Choroid plexus epithelial cell (primary cell): ENCODE results near the gene COX11.
A peak's percentile ranks its signal among the peaks of the same experiment; 100 is the strongest.

ENCODE experiments used
- DNase-seq: peaks from one replicate; pipeline ENCODE4 v3.0.0-alpha.2; 2010; ENCODE audit warnings: low read depth
- H3K4me3 ChIP-seq: 2 replicates; pipeline ENCODE4 v1.5.1; 2011; ENCODE audit warnings: low read depth, mild to moderate bottlenecking, control low read depth, low read length, moderate library complexity
- TF ChIP-seq, protein P1 (sequence below): conservative IDR thresholded peaks from 2 replicates; pipeline ENCODE4 v1.5.1; 2011; ENCODE audit warnings: low read depth, mild to moderate bottlenecking, control low read depth, inconsistent platforms, low read length, moderate library complexity

Gene COX11

DNA sequence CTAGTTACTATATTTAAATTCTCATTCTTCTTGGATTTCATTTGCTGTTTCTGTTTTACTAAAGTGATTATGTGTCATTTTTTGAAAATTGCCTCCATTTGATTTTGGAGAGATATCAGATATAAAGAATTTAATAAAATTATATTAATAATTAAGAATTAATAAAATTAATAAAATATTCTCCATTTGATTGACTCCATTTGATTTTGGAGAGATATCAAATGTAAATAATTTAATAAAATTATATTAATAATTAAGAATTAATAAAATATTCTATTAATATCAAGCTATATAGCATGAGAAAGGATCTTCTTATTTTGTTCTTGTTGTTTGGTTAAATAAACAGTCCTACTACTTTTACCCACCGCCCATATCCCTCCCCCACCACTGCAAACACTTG, 23.1 kb upstream of the COX11 start:
- TF ChIP-seq, protein P1, sequence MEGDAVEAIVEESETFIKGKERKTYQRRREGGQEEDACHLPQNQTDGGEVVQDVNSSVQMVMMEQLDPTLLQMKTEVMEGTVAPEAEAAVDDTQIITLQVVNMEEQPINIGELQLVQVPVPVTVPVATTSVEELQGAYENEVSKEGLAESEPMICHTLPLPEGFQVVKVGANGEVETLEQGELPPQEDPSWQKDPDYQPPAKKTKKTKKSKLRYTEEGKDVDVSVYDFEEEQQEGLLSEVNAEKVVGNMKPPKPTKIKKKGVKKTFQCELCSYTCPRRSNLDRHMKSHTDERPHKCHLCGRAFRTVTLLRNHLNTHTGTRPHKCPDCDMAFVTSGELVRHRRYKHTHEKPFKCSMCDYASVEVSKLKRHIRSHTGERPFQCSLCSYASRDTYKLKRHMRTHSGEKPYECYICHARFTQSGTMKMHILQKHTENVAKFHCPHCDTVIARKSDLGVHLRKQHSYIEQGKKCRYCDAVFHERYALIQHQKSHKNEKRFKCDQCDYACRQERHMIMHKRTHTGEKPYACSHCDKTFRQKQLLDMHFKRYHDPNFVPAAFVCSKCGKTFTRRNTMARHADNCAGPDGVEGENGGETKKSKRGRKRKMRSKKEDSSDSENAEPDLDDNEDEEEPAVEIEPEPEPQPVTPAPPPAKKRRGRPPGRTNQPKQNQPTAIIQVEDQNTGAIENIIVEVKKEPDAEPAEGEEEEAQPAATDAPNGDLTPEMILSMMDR = no peak
- DNase-seq = no peak
- no peak overlapping the region for H3K4me3 ChIP-seq

DNA sequence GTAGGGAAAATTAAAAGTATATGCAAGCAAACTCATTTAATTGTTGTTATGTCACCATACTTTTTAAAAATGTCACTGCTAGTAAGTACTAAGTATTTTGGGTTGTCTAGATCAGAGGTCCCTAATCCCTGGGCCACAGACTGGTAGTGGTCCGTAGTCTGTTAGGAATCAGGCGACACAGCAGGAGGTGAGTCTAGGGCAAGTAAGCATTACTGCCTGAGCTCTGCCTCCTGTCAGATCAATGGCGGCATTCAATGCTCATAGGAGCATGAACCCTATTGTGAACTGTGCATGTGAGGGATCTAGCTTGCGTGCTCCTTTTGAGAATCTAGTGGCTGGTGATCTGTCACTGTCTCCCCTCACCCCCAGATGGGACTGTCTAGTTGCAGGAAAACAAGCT, 21.7 kb upstream of the COX11 start:
- no peak overlapping the region for H3K4me3 ChIP-seq
- no peak for DNase-seq
- TF ChIP-seq, protein P1 = no peak

DNA sequence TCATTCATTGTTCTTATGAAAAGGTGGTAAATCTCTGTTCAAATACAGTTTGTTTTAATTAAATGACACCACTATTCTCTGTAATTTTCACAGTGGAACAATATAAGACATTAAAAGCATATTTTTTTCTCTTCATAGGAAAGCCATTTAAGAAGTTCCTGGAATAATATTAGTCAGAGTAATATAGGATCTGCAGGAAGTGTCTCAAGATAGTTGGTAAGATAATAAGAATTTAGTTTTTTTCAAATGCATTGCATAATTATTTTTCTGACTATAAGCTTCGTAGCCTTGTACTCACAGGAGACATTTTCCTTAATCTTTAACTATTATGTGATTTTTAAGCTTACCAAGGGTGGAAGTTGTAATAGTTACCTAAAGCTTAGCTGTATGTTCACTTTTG, 17.0 kb upstream of the COX11 start:
- TF ChIP-seq, protein P1 = no peak
- DNase-seq = peak; percentile 30
- no peak overlapping the region for H3K4me3 ChIP-seq

DNA sequence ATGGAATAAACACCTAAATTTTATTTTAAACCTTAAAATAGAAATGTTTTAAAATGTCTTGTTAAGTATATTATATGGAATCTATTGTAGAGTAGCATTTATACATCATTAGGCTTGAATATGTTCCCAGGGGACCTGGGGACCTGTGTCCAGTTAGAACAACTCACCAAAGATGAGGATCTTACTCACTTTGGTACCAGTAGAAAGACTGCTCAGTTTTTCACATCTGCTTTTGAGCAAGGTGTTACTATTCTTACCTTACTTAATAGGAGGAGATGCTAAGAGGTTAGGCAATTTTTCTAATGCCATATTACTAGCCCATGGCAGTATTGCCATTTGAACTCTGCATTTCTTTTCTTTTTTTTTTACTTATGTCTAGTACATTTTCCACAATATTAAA, 14.8 kb upstream of the COX11 start:
- no peak overlapping the region for H3K4me3 ChIP-seq
- no peak for DNase-seq
- TF ChIP-seq, protein P1 = no peak

DNA sequence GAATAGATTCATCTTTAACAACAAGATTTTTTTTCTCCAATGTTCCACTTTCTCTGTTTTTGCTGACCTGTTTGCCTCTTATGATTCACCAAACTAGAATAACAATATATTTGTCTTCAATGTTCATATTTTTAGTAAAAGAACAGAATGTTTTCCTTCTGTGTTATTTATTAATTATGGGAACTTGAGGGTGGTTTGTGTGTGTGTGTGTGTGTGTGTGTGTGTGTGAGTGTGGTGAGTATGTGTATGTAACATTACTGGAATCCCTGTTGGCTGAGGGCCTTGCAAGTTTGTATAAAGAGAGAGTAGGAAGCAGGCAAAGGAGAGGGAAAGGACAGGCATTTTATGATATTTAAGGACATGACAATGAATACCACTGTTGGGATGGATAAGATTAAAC, 13.9 kb upstream of the COX11 start:
- peak; percentile 97 for DNase-seq
- TF ChIP-seq, protein P1 = no peak
- no peak overlapping the region for H3K4me3 ChIP-seq

DNA sequence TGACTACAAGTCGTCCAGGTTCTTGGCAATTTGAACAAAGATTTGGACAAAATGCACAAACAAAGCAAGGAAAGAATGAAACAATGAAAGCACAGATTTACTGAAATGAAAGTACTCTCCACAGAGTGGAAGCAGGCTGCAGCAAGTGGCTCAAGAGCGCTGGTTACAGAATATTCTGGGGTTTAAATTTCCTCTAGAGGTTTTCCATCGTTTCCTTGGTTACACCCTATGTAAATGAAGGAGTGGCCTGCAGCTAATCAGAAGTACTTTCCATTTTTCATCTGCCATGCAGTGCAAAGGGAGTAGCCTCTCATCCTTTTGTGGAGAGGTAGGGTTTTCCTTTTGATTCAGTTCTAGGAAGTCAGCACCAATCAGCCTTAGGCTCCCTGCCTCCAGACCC, 11.9 kb upstream of the COX11 start:
- H3K4me3 ChIP-seq = no peak overlapping the region
- DNase-seq = no peak
- TF ChIP-seq, protein P1 = no peak

DNA sequence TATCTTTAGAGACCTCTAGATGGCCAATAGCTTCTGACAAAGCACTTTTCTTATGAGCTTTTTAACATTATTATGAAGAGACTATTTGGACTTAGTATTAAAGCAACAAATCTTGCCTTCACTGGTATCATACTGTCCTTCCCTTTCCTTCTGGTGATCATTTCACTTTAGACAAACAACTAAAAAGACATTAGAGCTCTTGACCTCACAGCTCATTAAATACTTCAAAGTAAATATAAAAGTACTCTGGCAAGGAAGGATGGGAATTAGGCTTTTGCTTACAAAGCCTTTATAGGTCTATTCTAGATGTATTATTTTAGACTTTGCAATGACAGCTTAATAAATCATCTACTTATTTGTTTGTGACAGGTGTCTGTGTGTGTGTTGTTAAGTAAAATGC, 11.2 kb upstream of the COX11 start:
- DNase-seq = no peak
- no peak overlapping the region for H3K4me3 ChIP-seq
- TF ChIP-seq, protein P1 = no peak
